ENCODE measurements around the gene PMIS2. TPM values are rescaled to one million over a fixed set of nuclear protein-coding genes. Genes with fewer than 3 reads are reported as not detected.
"Not testable (repeated sequence)": the region's sequence is repeated elsewhere in the genome, so short reads cannot be mapped to it uniquely, and the experiment has no call there.

The PMIS2 gene
- total RNA-seq, 4 donors from 2014 or later: not detected

- peaks cover 0 to 6% (median 2%) of the 10 kb centered on the region in 3 donors for H3K27me3 ChIP-seq
- in situ Hi-C loops (cut with MboI; ENCODE audit: low sequenced_read_pairs in 4 of 4) (no loop called here), intact Hi-C loops (cut with DNase I; ENCODE audit: low total_unique reads) (no loop called here)
- ATAC-seq (no peak), DNase-seq (no peak)
- no peaks in the 10 kb centered on the region for H3K4me1 ChIP-seq
- H3K9me3 ChIP-seq: no peaks in the 10 kb centered on the region
- TF ChIP-seq CTCF (IDR thresholded peaks at IDR 0.05 in 4 of 5, conservative IDR thresholded peaks at IDR 0.05 in 1 of 5) (peak in 1 of 5 experiments; percentile 21), POLR2A (IDR thresholded peaks at IDR 0.05) (no peak)
- H3K27ac ChIP-seq: no peak overlapping the region
- no peaks in the 10 kb centered on the region for H3K36me3 ChIP-seq
- no peak overlapping the region for H3K4me3 ChIP-seq
Observed at GRCh38 chr19:35592226-35592625, 6.3 kb downstream of the PMIS2 start.

GRCh38 chr19:35595026-35595425 lies 9.1 kb downstream of the PMIS2 start:
- intact Hi-C loops (cut with DNase I; ENCODE audit: low total_unique reads); H3K27ac ChIP-seq; H3K27me3 ChIP-seq; H3K9me3 ChIP-seq; H3K4me3 ChIP-seq; ATAC-seq; H3K36me3 ChIP-seq; DNase-seq; H3K4me1 ChIP-seq; in situ Hi-C loops (cut with MboI; ENCODE audit: low sequenced_read_pairs in 4 of 4): not testable (repeated sequence)

GRCh38 chr19:35595928-35596327 lies 10.0 kb downstream of the PMIS2 start:
- peaks cover 0 to 6% (median 2%) of the 10 kb centered on the region in 3 donors for H3K27me3 ChIP-seq
- TF ChIP-seq CTCF (IDR thresholded peaks at IDR 0.05 in 4 of 5, conservative IDR thresholded peaks at IDR 0.05 in 1 of 5) (no peak), POLR2A (IDR thresholded peaks at IDR 0.05) (no peak)
- intact Hi-C loops (cut with DNase I; ENCODE audit: low total_unique reads): no loop called here
- in situ Hi-C loops (cut with MboI; ENCODE audit: low sequenced_read_pairs in 4 of 4): no loop called here
- no peaks in the 10 kb centered on the region for H3K9me3 ChIP-seq
- no peaks in the 10 kb centered on the region for H3K4me1 ChIP-seq
- ATAC-seq (no peak), DNase-seq (no peak)
- H3K4me3 ChIP-seq: no peak overlapping the region
- H3K27ac ChIP-seq: no peak overlapping the region
- no peaks in the 10 kb centered on the region for H3K36me3 ChIP-seq

GRCh38 chr19:35596366-35596999 lies 10.5 kb downstream of the PMIS2 start:
- in situ Hi-C loops (cut with MboI; ENCODE audit: low sequenced_read_pairs in 4 of 4): no loop called here
- ATAC-seq: no peak
- H3K27me3 ChIP-seq: peaks cover 0 to 6% (median 2%) of the 10 kb centered on the region in 3 donors
- no peaks in the 10 kb centered on the region for H3K36me3 ChIP-seq
- no peak for DNase-seq
- H3K4me3 ChIP-seq: no peak overlapping the region
- intact Hi-C loops (cut with DNase I; ENCODE audit: low total_unique reads): no loop called here
- no peak overlapping the region for H3K27ac ChIP-seq
- no peaks in the 10 kb centered on the region for H3K9me3 ChIP-seq
- no peaks in the 10 kb centered on the region for H3K4me1 ChIP-seq
- TF ChIP-seq CTCF (IDR thresholded peaks at IDR 0.05 in 4 of 5, conservative IDR thresholded peaks at IDR 0.05 in 1 of 5) (no peak), POLR2A (IDR thresholded peaks at IDR 0.05) (no peak)

GRCh38 chr19:35601971-35602370 lies 16.0 kb downstream of the PMIS2 start:
- no peak for TF ChIP-seq CTCF (IDR thresholded peaks at IDR 0.05 in 4 of 5, conservative IDR thresholded peaks at IDR 0.05 in 1 of 5)
- no peak for TF ChIP-seq POLR2A (IDR thresholded peaks at IDR 0.05)

GRCh38 chr19:35604436-35604835 lies 18.5 kb downstream of the PMIS2 start:
- H3K4me1 ChIP-seq; in situ Hi-C loops (cut with MboI; ENCODE audit: low sequenced_read_pairs in 4 of 4); H3K4me3 ChIP-seq; DNase-seq; H3K27ac ChIP-seq; intact Hi-C loops (cut with DNase I; ENCODE audit: low total_unique reads); H3K27me3 ChIP-seq; H3K9me3 ChIP-seq; ATAC-seq; H3K36me3 ChIP-seq: not testable (repeated sequence)

More at GRCh38 chr19:35601971-35602370, 16.0 kb downstream of the PMIS2 start:
- Histone ChIP-seq H3K4me1 (no peaks in the 10 kb centered on the region), H3K27me3 (no peaks in the 10 kb centered on the region), H3K9me3 (no peaks in the 10 kb centered on the region), H3K27ac (no peak overlapping the region), H3K4me3 (no peak overlapping the region), H3K36me3 (no peaks in the 10 kb centered on the region)
- ATAC-seq: no peak
- in situ Hi-C loops (cut with MboI; ENCODE audit: low sequenced_read_pairs in 4 of 4) (no loop called here), intact Hi-C loops (cut with DNase I; ENCODE audit: low total_unique reads) (no loop called here)
- no peak for DNase-seq

- H3K4me1 ChIP-seq; ATAC-seq; H3K27ac ChIP-seq; in situ Hi-C loops (cut with MboI; ENCODE audit: low sequenced_read_pairs in 4 of 4); DNase-seq; H3K27me3 ChIP-seq; H3K4me3 ChIP-seq; H3K9me3 ChIP-seq; H3K36me3 ChIP-seq; intact Hi-C loops (cut with DNase I; ENCODE audit: low total_unique reads): not testable (repeated sequence)
Observed at GRCh38 chr19:35607170-35607569, 21.2 kb downstream of the PMIS2 start.
